Smooth muscle cell (in vitro differentiated cells): ENCODE results near the gene PEX26. TPM values are rescaled to one million over a fixed set of nuclear protein-coding genes. Genes with fewer than 3 reads are reported as not detected.

Experiments
- DNase-seq: peaks from one replicate; lab custom pipeline; 2025; ENCODE audit not compliant: unreplicated experiment; lab: John Stamatoyannopoulos, UW
- H2AFZ ChIP-seq: fragments of 200-600 bp; sonication (generic); 2 replicates; pipeline ENCODE4 v1.6.0; 2016; ENCODE audit warnings: antibody characterized with exemption, low read depth, mild to moderate bottlenecking
- H3F3A ChIP-seq: fragments of 200-600 bp; sonication (generic); 2 replicates; pipeline ENCODE4 v1.6.0; 2017; ENCODE audit warnings: antibody characterized with exemption, low read depth
- H3K27ac ChIP-seq: fragments of 200-600 bp; sonication (generic); 2 replicates; pipeline ENCODE4 v1.5.1; 2016; ENCODE audit warnings: low read depth, mild to moderate bottlenecking
- H3K27me3 ChIP-seq: fragments of 200-600 bp; sonication (generic); 2 replicates; pipeline ENCODE4 v1.6.1; 2016; ENCODE audit warnings: low read depth, mild to moderate bottlenecking
- H3K36me3 ChIP-seq: fragments of 200-600 bp; sonication (generic); 2 replicates; pipeline ENCODE4 v1.5.1; 2016; ENCODE audit warnings: low read depth
- H3K4me1 ChIP-seq: fragments of 200-600 bp; sonication (generic); 2 replicates; pipeline ENCODE4 v1.5.1; 2016; ENCODE audit warnings: low read depth
- H3K4me2 ChIP-seq: fragments of 200-600 bp; sonication (generic); 2 replicates; pipeline ENCODE4 v1.6.0; 2016; ENCODE audit warnings: mild to moderate bottlenecking
- H3K4me3 ChIP-seq: fragments of 200-600 bp; sonication (generic); 2 replicates; pipeline ENCODE4 v1.5.1; 2016; ENCODE audit warnings: mild to moderate bottlenecking
- H3K79me2 ChIP-seq: fragments of 200-600 bp; sonication (generic); 2 replicates; pipeline ENCODE4 v1.6.0; 2016; ENCODE audit warnings: low read depth, mild to moderate bottlenecking
- H3K9ac ChIP-seq: fragments of 200-600 bp; sonication (generic); 2 replicates; pipeline ENCODE4 v1.6.0; 2016; ENCODE audit warnings: low read depth
- H3K9me3 ChIP-seq: fragments of 200-600 bp; sonication (generic); replicated peaks from 2 replicates; pipeline ENCODE4 v1.5.1; 2016; ENCODE audit warnings: low read depth
- H4K20me1 ChIP-seq: fragments of 200-600 bp; sonication (generic); 2 replicates; pipeline ENCODE4 v1.6.0; 2016; ENCODE audit warnings: low read depth
- CTCF ChIP-seq: fragments of 200-600 bp; sonication (generic); IDR thresholded peaks from 2 replicates; pipeline ENCODE4 v1.5.1; 2017; ENCODE audit warnings: borderline replicate concordance, mild to moderate bottlenecking, antibody characterized with exemption; ENCODE audit not compliant: insufficient read depth, poor library complexity, severe bottlenecking
- WGBS: methylation state at CpG from one replicate; pipeline ENCODE4 v1.1.7; 2016; ENCODE audit warnings: low lambda C conversion rate; 5-methylcytosine and 5-hydroxymethylcytosine counted together
- polyA plus RNA-seq: library from polyadenylated mRNA; unstranded; fragments of >200 nt; fragmentation: Nextera tagmentation; extraction: Ambion mirVana; gene quantifications from 2 replicates; pipeline ENCODE4 v1.2.1, GENCODE V29; 2016
- total RNA-seq: library from RNA; depleted of rRNA; stranded (reverse); fragments of >200 nt; gene quantifications from 2 replicates; pipeline ENCODE4 v1.2.3, GENCODE V29; 2014

Gene PEX26
- total and polyA plus RNA-seq, 2 experiments from 2014 or later: 4.3 to 15.3 TPM

GRCh38 chr22:18044548-18045271 is 33.1 kb upstream of the PEX26 start:
- Histone ChIP-seq H3K27ac (no peak overlapping the region), H3K9me3 (no peaks in the 10 kb centered on the region), H4K20me1 (no peaks in the 10 kb centered on the region), H3F3A (no peaks in the 10 kb centered on the region), H3K4me1 (no peaks in the 10 kb centered on the region), H3K79me2 (no peaks in the 10 kb centered on the region), H3K9ac (no peak overlapping the region), H3K4me3 (no peak overlapping the region), H2AFZ (no peak overlapping the region), H3K36me3 (no peaks in the 10 kb centered on the region), H3K4me2 (no peak overlapping the region), H3K27me3 (no peaks in the 10 kb centered on the region)
- no peak for DNase-seq
- no peak for TF ChIP-seq CTCF
- WGBS: 82% methylated on average over 11 of the region's 11 CpGs

GRCh38 chr22:18045794-18046193 is 32.0 kb upstream of the PEX26 start:
- WGBS: 96% methylated on average over 4 of the region's 4 CpGs
- Histone ChIP-seq H3F3A (no peaks in the 10 kb centered on the region), H4K20me1 (no peaks in the 10 kb centered on the region), H3K36me3 (no peaks in the 10 kb centered on the region), H2AFZ (no peak overlapping the region), H3K4me3 (no peak overlapping the region), H3K9me3 (no peaks in the 10 kb centered on the region), H3K27me3 (no peaks in the 10 kb centered on the region), H3K9ac (no peak overlapping the region), H3K4me1 (no peaks in the 10 kb centered on the region), H3K4me2 (no peak overlapping the region), H3K27ac (no peak overlapping the region), H3K79me2 (no peaks in the 10 kb centered on the region)
- no peak for DNase-seq
- no peak for TF ChIP-seq CTCF

GRCh38 chr22:18048041-18048440 is 29.7 kb upstream of the PEX26 start:
- no peak overlapping the region for H3K27ac ChIP-seq
- DNase-seq: no peak
- H3K79me2 ChIP-seq: no peaks in the 10 kb centered on the region
- no peak for TF ChIP-seq CTCF
- no peak overlapping the region for H3K4me2 ChIP-seq
- no peaks in the 10 kb centered on the region for H4K20me1 ChIP-seq
- no peak overlapping the region for H3K4me3 ChIP-seq
- 91% methylated on average over 9 of the region's 9 CpGs for WGBS
- no peaks in the 10 kb centered on the region for H3F3A ChIP-seq
- no peak overlapping the region for H3K9ac ChIP-seq
- H3K27me3 ChIP-seq: no peaks in the 10 kb centered on the region
- no peak overlapping the region for H2AFZ ChIP-seq
- no peaks in the 10 kb centered on the region for H3K4me1 ChIP-seq
- H3K36me3 ChIP-seq: no peaks in the 10 kb centered on the region
- no peaks in the 10 kb centered on the region for H3K9me3 ChIP-seq

GRCh38 chr22:18048441-18048898 is 29.3 kb upstream of the PEX26 start:
- TF ChIP-seq CTCF: no peak
- no peak overlapping the region for H3K9ac ChIP-seq
- no peaks in the 10 kb centered on the region for H3K9me3 ChIP-seq
- H3K27ac ChIP-seq: no peak overlapping the region
- H4K20me1 ChIP-seq: no peaks in the 10 kb centered on the region
- no peaks in the 10 kb centered on the region for H3K4me1 ChIP-seq
- no peaks in the 10 kb centered on the region for H3K36me3 ChIP-seq
- H3K4me3 ChIP-seq: no peak overlapping the region
- 86% methylated on average over 28 of the region's 29 CpGs for WGBS
- H2AFZ ChIP-seq: no peak overlapping the region
- H3F3A ChIP-seq: no peaks in the 10 kb centered on the region
- H3K27me3 ChIP-seq: no peaks in the 10 kb centered on the region
- no peaks in the 10 kb centered on the region for H3K79me2 ChIP-seq
- no peak overlapping the region for H3K4me2 ChIP-seq
- DNase-seq: no peak
